CD14-positive monocyte (primary cell): Measurements from ENCODE around the gene SFXN2. TPM values are rescaled to one million over a fixed set of nuclear protein-coding genes. Genes with fewer than 3 reads are reported as not detected.
A peak's percentile ranks its signal among the peaks of the same experiment; 100 is the strongest.

ENCODE experiments used
- DNase-seq, 3 donors: peaks; one replicate each; pipeline ENCODE4 v3.0.0-alpha.2; 2011 to 2022
- H2AFZ ChIP-seq: 2 replicates; pipeline ENCODE4 v1.6.0; 2012; ENCODE audit warnings: mild to moderate bottlenecking, low read depth, low read length, inconsistent platforms; ENCODE audit not compliant: insufficient read depth, poor library complexity, severe bottlenecking
- H3K27ac ChIP-seq, 2 donors: 1 replicate in 1 of 2; 2 replicates in 1 of 2; pipeline ENCODE4 v1.5.1; 2012 to 2013; ENCODE audit warnings: low read length in 2 of 2, control low read depth in 1 of 2, inconsistent platforms in 1 of 2, low read depth in 1 of 2, mild to moderate bottlenecking in 1 of 2
- H3K27me3 ChIP-seq, 2 donors: one replicate each; pipeline versions ENCODE4 v1.6.0 to v1.6.1; 2011 to 2013; ENCODE audit warnings: low read length in 2 of 2; ENCODE audit not compliant: control insufficient read depth in 2 of 2, insufficient read depth in 2 of 2
- H3K36me3 ChIP-seq, 2 donors: replicated peaks in 1 of 2; 1 replicate in 1 of 2; 2 replicates in 1 of 2; pipeline versions ENCODE4 v1.5.1 to v1.6.1; 2012 to 2013; ENCODE audit warnings: low read length in 2 of 2, control low read depth in 1 of 2, inconsistent platforms in 1 of 2, mild to moderate bottlenecking in 1 of 2; ENCODE audit not compliant: insufficient read depth in 2 of 2, control insufficient read depth in 1 of 2
- H3K4me1 ChIP-seq, 2 donors: 1 replicate in 1 of 2; 2 replicates in 1 of 2; pipeline versions ENCODE4 v1.5.1 to v1.6.1; 2012 to 2013; ENCODE audit warnings: low read length in 2 of 2, control low read depth in 1 of 2, inconsistent platforms in 1 of 2, mild to moderate bottlenecking in 1 of 2, moderate library complexity in 1 of 2; ENCODE audit not compliant: insufficient read depth in 2 of 2, control insufficient read depth in 1 of 2
- H3K4me2 ChIP-seq: replicated peaks from 2 replicates; pipeline ENCODE3; 2012; ENCODE audit warnings: low read length, moderate library complexity, mild to moderate bottlenecking; ENCODE audit not compliant: poor library complexity, severe bottlenecking; ENCODE audit errors: extremely low read depth
- H3K4me3 ChIP-seq, 3 experiments: fragments of 200-600 bp in 1 of 3; sonication (generic) in 1 of 3; replicated peaks in 1 of 3; 1 replicate in 2 of 3; 2 replicates in 1 of 3; pipeline ENCODE4 v1.5.1; 2011 to 2013; ENCODE audit warnings: low read length in 3 of 3, mild to moderate bottlenecking in 3 of 3, control low read depth in 2 of 3, low read depth in 2 of 3, inconsistent platforms in 1 of 3, moderate library complexity in 1 of 3
- H3K79me2 ChIP-seq: 2 replicates; pipeline ENCODE4 v1.6.0; 2012; ENCODE audit warnings: mild to moderate bottlenecking, control low read depth, inconsistent platforms, low read length, moderate library complexity; ENCODE audit not compliant: insufficient read depth
- H3K9ac ChIP-seq: 2 replicates; pipeline ENCODE4 v1.6.0; 2017; ENCODE audit warnings: low read length, mild to moderate bottlenecking; ENCODE audit not compliant: insufficient read depth, poor library complexity, severe bottlenecking
- H3K9me3 ChIP-seq, 2 donors: replicated peaks in 1 of 2; 1 replicate in 1 of 2; 2 replicates in 1 of 2; pipeline versions ENCODE4 v1.5.1 to v1.6.1; 2012 to 2013; ENCODE audit warnings: low read length in 2 of 2, control low read depth in 1 of 2; ENCODE audit not compliant: control insufficient read depth in 1 of 2, insufficient read depth in 1 of 2
- H4K20me1 ChIP-seq: 2 replicates; pipeline ENCODE4 v1.6.0; 2012; ENCODE audit warnings: mild to moderate bottlenecking, low read length, control low read depth, moderate library complexity; ENCODE audit not compliant: insufficient read depth
- H3K27ac Mint-ChIP-seq, 7 donors: one replicate each; pipeline ENCODE4 v1.8.0; 2020; ENCODE audit warnings: mild to moderate bottlenecking in 7 of 7, mixed read lengths in 7 of 7, moderate library complexity in 6 of 7, inconsistent platforms in 2 of 7
- H3K27me3 Mint-ChIP-seq, 3 donors: one replicate each; pipeline ENCODE4 v1.8.0; 2021 to 2022; ENCODE audit warnings: low read depth in 3 of 3, mild to moderate bottlenecking in 3 of 3, mixed read lengths in 3 of 3, moderate library complexity in 3 of 3, inconsistent platforms in 1 of 3
- H3K36me3 Mint-ChIP-seq, 2 donors: one replicate each; pipeline ENCODE4 v1.8.0; 2020; ENCODE audit warnings: mixed read lengths in 2 of 2, inconsistent platforms in 1 of 2, mild to moderate bottlenecking in 1 of 2
- H3K4me1 Mint-ChIP-seq: one replicate; pipeline ENCODE4 v1.8.0; 2020; ENCODE audit warnings: mild to moderate bottlenecking, mixed read lengths
- H3K4me3 Mint-ChIP-seq, 2 donors: one replicate each; pipeline ENCODE4 v1.8.0; 2020; ENCODE audit warnings: mild to moderate bottlenecking in 2 of 2, mixed read lengths in 2 of 2, moderate library complexity in 1 of 2
- H3K9me3 Mint-ChIP-seq, 7 donors: one replicate each; pipeline ENCODE4 v1.8.0; 2020 to 2022; ENCODE audit warnings: mixed read lengths in 7 of 7, mild to moderate bottlenecking in 6 of 7, moderate library complexity in 6 of 7, inconsistent platforms in 2 of 7
- CTCF ChIP-seq: fragments of 200-600 bp; IDR thresholded peaks from one replicate; pipeline ENCODE4 v1.8.0; 2022; ENCODE audit warnings: antibody characterized with exemption, mild to moderate bottlenecking
- WGBS: methylation state at CpG from one replicate; pipeline ENCODE4 v1.1.5; 2013; ENCODE audit warnings: missing lambda C conversion rate; ENCODE audit not compliant: insufficient coverage; 5-methylcytosine and 5-hydroxymethylcytosine counted together
- intact Hi-C, 2 donors: fragments of 100-400 bp; cut with micrococcal nuclease; formaldehyde crosslinking; loops; one replicate each; pipeline versions ENCODE4 v1.15.0 to v1.15.1; 2023
- polyA plus RNA-seq, 3 donors: library from polyadenylated mRNA; depleted of rRNA in 1 of 3; unstranded in 2 of 3; stranded (reverse) in 1 of 3; fragments of 300-500 nt in 2 of 3; fragments of >200 nt in 1 of 3; fragmentation: Illumina TruSeq in 2 of 3; gene quantifications; 1 replicate in 2 of 3; 2 replicates in 1 of 3; pipeline ENCODE4 v1.2.3, GENCODE V29; 2012 to 2021

The SFXN2 gene
- polyA plus RNA-seq, 3 donors = 1.3 to 2.0 (median 1.8) TPM

- H3K9me3 ChIP-seq = no peaks in the 10 kb centered on the region
- H3K4me2 ChIP-seq = no peak overlapping the region
- H3K9ac ChIP-seq = no peak overlapping the region
- peaks cover 13 to 25% of the 10 kb centered on the region in 2 donors for H3K36me3 Mint-ChIP-seq
- peaks cover 15 to 18% of the 10 kb centered on the region in 2 donors for H3K4me1 ChIP-seq
- peak overlapping the region in 2 of 7 donors; percentile 3 to 40 for H3K27ac Mint-ChIP-seq
- H3K4me3 ChIP-seq = no peak overlapping the region
- peaks cover 16% of the 10 kb centered on the region for H3K4me1 Mint-ChIP-seq
- H3K27me3 Mint-ChIP-seq = peaks cover 0 to 2% (median 0%) of the 10 kb centered on the region in 3 donors
- no peak overlapping the region for H3K4me3 Mint-ChIP-seq
- no peaks in the 10 kb centered on the region for H3K9me3 Mint-ChIP-seq
- TF ChIP-seq CTCF = no peak
- intact Hi-C loops = no loop called here
- H3K79me2 ChIP-seq = no peaks in the 10 kb centered on the region
- WGBS = 87% methylated on average over 5 of the region's 9 CpGs
- no peak overlapping the region for H2AFZ ChIP-seq
- H3K36me3 ChIP-seq = no peaks in the 10 kb centered on the region
- no peak overlapping the region for H3K27ac ChIP-seq
- no peaks in the 10 kb centered on the region for H4K20me1 ChIP-seq
- no peak for DNase-seq
- H3K27me3 ChIP-seq = no peaks in the 10 kb centered on the region
Observed at GRCh38 chr10:102735065-102735562, 20.7 kb downstream of the SFXN2 start.

- Histone ChIP-seq H3K27ac (peak overlapping the region in 1 of 2 donors; percentile 64), H2AFZ (peak overlapping the region; percentile 44), H4K20me1 (no peaks in the 10 kb centered on the region), H3K9ac (no peak overlapping the region), H3K36me3 (no peaks in the 10 kb centered on the region), H3K4me2 (no peak overlapping the region), H3K4me1 (peaks cover 19 to 23% of the 10 kb centered on the region in 2 donors), H3K9me3 (no peaks in the 10 kb centered on the region), H3K4me3 (no peak overlapping the region), H3K27me3 (no peaks in the 10 kb centered on the region), H3K79me2 (peaks cover under 1% of the 10 kb centered on the region)
- TF ChIP-seq CTCF = no peak
- peak overlapping the region; percentile 19 to 82 (median 65) for H3K27ac Mint-ChIP-seq
- H3K9me3 Mint-ChIP-seq = peaks cover 0 to 5% (median 2%) of the 10 kb centered on the region in 7 donors
- H3K4me3 Mint-ChIP-seq = no peak overlapping the region
- DNase-seq = peak; percentile 25 to 60 (median 50)
- H3K36me3 Mint-ChIP-seq = peaks cover 3 to 8% of the 10 kb centered on the region in 2 donors
- intact Hi-C loops = no loop called here
- peaks cover 20% of the 10 kb centered on the region for H3K4me1 Mint-ChIP-seq
- peaks cover 0 to 7% (median 2%) of the 10 kb centered on the region in 3 donors for H3K27me3 Mint-ChIP-seq
Observed at GRCh38 chr10:102738692-102739121, 24.3 kb downstream of the SFXN2 start.
